ENCODE results near the gene JPH3.
"Not testable (repeated sequence)": the region's sequence is repeated elsewhere in the genome, so short reads cannot be mapped to it uniquely, and the experiment has no call there.

The JPH3 gene

DNA sequence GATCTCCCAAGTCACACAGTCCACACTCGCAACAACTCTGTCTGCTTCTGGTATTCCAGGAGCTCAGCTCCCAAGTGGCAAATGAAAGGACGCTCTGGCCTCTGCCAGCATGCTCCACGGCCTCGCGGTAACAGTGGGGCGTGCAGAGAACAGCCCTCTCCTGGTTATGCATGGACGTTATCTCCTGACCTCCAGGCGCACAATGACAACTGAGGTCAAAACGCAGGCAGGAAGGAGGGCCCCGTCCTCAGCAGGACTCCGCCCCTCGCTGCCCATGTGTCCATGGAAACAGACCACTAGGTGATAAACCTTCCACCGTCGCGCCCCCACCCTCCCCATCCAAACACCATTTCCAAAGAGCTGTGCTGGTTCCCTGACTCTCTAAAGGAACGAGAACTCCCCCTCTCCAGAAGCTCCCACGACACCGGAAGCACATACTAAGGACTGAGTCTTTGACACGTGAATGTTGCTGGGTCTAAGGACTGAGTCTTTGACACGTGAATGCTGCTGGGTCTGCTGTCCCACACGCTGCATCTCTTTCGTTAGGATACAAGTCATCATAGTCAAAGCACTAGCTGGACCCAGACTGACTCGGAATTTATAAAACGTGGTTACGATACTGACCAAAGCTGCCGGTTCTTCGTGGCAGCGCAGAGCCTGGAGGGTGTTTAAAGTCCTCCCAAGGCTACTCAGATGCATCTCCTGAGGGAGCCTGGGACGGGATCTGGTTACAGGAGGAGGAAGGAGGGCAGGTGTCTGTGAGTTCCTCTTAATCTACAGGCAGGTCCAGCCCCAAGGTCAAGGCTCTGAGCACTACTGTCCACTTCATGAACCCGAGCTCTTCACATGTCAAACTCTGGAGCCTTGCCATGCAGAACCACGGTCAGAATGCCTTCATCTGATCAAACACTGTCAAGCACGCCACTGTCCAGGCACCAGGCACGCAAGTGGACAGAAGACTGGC lies 119.6 kb downstream of the JPH3 start:
- TF ChIP-seq CTCF (conservative IDR thresholded peaks at IDR 0.05) (no peak), ZFX (IDR thresholded peaks at IDR 0.05) (no peak)
- no peak overlapping the region for H3K27ac ChIP-seq

- H3K27ac ChIP-seq, result no peak overlapping the region
- TF ChIP-seq CTCF (conservative IDR thresholded peaks at IDR 0.05), result no peak
- no peak for TF ChIP-seq ZFX (IDR thresholded peaks at IDR 0.05)
These were observed 120.4 kb downstream of the JPH3 start for GRCh38 chr16:87722590-87723225.

- TF ChIP-seq CTCF (conservative IDR thresholded peaks at IDR 0.05) (no peak), ZFX (IDR thresholded peaks at IDR 0.05) (no peak)
- H3K27ac ChIP-seq, result no peak overlapping the region
These were observed 120.9 kb downstream of the JPH3 start for GRCh38 chr16:87723226-87723623.

GRCh38 chr16:87724490-87725291 lies 122.4 kb downstream of the JPH3 start:
- TF ChIP-seq CTCF (conservative IDR thresholded peaks at IDR 0.05), result no peak
- TF ChIP-seq ZFX (IDR thresholded peaks at IDR 0.05), result no peak
- H3K27ac ChIP-seq, result no peak overlapping the region

GRCh38 chr16:87725596-87726235 lies 123.4 kb downstream of the JPH3 start:
- H3K27ac ChIP-seq, result no peak overlapping the region

GRCh38 chr16:87726577-87726976 lies 124.3 kb downstream of the JPH3 start:
- not testable (repeated sequence) for H3K27ac ChIP-seq

More at GRCh38 chr16:87725596-87726235, 123.4 kb downstream of the JPH3 start:
- no peak for TF ChIP-seq CTCF (conservative IDR thresholded peaks at IDR 0.05)
- TF ChIP-seq ZFX (IDR thresholded peaks at IDR 0.05), result no peak

GRCh38 chr16:87727346-87727745 lies 125.0 kb downstream of the JPH3 start:
- TF ChIP-seq CTCF (conservative IDR thresholded peaks at IDR 0.05) (no peak), ZFX (IDR thresholded peaks at IDR 0.05) (no peak)
- H3K27ac ChIP-seq, result no peak overlapping the region

All from C4-2B (cell line).